ENCODE measurements around the gene DCAF5. TPM values are rescaled to one million over a fixed set of nuclear protein-coding genes. Genes with fewer than 3 reads are reported as not detected.

DCAF5 gene
- total and polyA plus RNA-seq, 2 of the 8 experiments (the other 6 are each of a cell fraction or from before 2014, with no cell fraction given): 24.3 to 31.0 TPM

- Histone ChIP-seq H3K23me2 (ENCODE audit: low read depth, low read length) (no peaks in the 10 kb centered on the region), H4K5ac (ENCODE audit: insufficient read length, low read depth, low read length) (no peak overlapping the region), H4K8ac (ENCODE audit: extremely low read depth, insufficient read depth, low read length) (no peak overlapping the region), H3K27ac (ENCODE audit: low read depth, low read length) (no peak overlapping the region), H3K56ac (replicated peaks; ENCODE audit: insufficient read length, low read depth, low read length) (no peak overlapping the region), H3K18ac (ENCODE audit: extremely low read depth, low read length) (no peak overlapping the region), H2BK20ac (ENCODE audit: low read length) (no peak overlapping the region), H3K36me3 (ENCODE audit: control insufficient read depth in 2 of 4, insufficient read depth in 4 of 4, low read length in 3 of 4) (peaks cover 0 to 3% (median 1%) of the 10 kb centered on the region in 4 experiments; a peak in 1 of 8 replicates), H3K23ac (ENCODE audit: insufficient read length) (no peak overlapping the region), H3K27me3 (replicated peaks in 1 of 4; ENCODE audit: control insufficient read depth in 3 of 4, extremely low read depth in 1 of 4, insufficient read depth in 3 of 4, low read length in 3 of 4) (no peaks in the 10 kb centered on the region), H3K9me3 (ENCODE audit: insufficient read depth in 2 of 2, low read depth in 1 of 2, low read length in 1 of 2) (no peaks in the 10 kb centered on the region), H3K4me3 (ENCODE audit: extremely low read depth in 1 of 4, insufficient read depth in 2 of 4, low read depth in 3 of 4, low read length in 4 of 4) (no peak overlapping the region), H2BK15ac (ENCODE audit: low read length) (no peak overlapping the region), H2BK5ac (ENCODE audit: low read depth, low read length) (no peak overlapping the region), H3K14ac (ENCODE audit: insufficient read length) (no peak overlapping the region), H3K79me2 (ENCODE audit: control insufficient read depth in 1 of 2, insufficient read depth in 2 of 2, low read length in 2 of 2) (no peaks in the 10 kb centered on the region), H2AFZ (ENCODE audit: low read length) (no peak overlapping the region), H3K4me2 (ENCODE audit: insufficient read depth in 1 of 2, low read depth in 2 of 2, low read length in 2 of 2) (no peak overlapping the region), H3K79me1 (ENCODE audit: low read depth, low read length) (no peaks in the 10 kb centered on the region), H2BK12ac (ENCODE audit: low read depth, low read length) (no peak overlapping the region), H4K91ac (replicated peaks; ENCODE audit: insufficient read length, low read length) (no peak overlapping the region), H3K4me1 (replicated peaks in 1 of 4; ENCODE audit: control insufficient read depth in 3 of 4, insufficient read depth in 4 of 4, low read length in 3 of 4) (no peaks in the 10 kb centered on the region), H2BK120ac (replicated peaks; ENCODE audit: low read depth, low read length) (no peak overlapping the region), H3K9ac (replicated peaks in 1 of 4; ENCODE audit: extremely low read depth in 1 of 4, low read depth in 3 of 4, low read length in 3 of 4) (no peak overlapping the region), H2AK5ac (ENCODE audit: low read depth, low read length) (no peak overlapping the region), H4K20me1 (replicated peaks in 1 of 2; ENCODE audit: control insufficient read depth in 1 of 2, insufficient read depth in 2 of 2, low read length in 2 of 2) (no peaks in the 10 kb centered on the region), H3K4ac (replicated peaks; ENCODE audit: insufficient read length, low read depth, low read length) (no peak overlapping the region)
- WGBS, 2 experiments (ENCODE audit: extremely low coverage in 1 of 2, insufficient coverage in 1 of 2, insufficient read length in 1 of 2, insufficient replicate concordance in 2 of 2, low coverage in 1 of 2, low lambda C conversion rate in 2 of 2, missing lambda C conversion rate in 1 of 2): 90 to 100% methylated on average over 1 to 3 of the region's 3 CpGs
- TF ChIP-seq ATF2 (IDR thresholded peaks at IDR 0.05; ENCODE audit: low read length): no peak
- no peak for TF ChIP-seq CTCF (IDR thresholded peaks at IDR 0.05; ENCODE audit: control extremely low read depth in 1 of 3, insufficient read depth in 1 of 3, low read depth in 1 of 3, low read length in 3 of 3)
- no peak for TF ChIP-seq CHD1 (IDR thresholded peaks at IDR 0.05; ENCODE audit: low read depth, low read length)
- no peak for DNase-seq (ENCODE audit: low read depth in 1 of 2, low spot score in 2 of 2)
- POLR2A ChIA-PET (ENCODE audit: partially characterized antibody): interaction anchor here (0.7 kb wide), 1 partner anchor 19 kb away, joined by 3 read pairs; no protein-coding TSS in a partner anchor
- FAIRE-seq: no peak
- CTCF ChIA-PET (ENCODE audit: partially characterized antibody): interaction anchor here (0.9 to 3.4 kb wide), 2 partner anchors 10 to 66 kb away, joined by 3 to 10 read pairs; no protein-coding TSS in a partner anchor
Measured at GRCh38 chr14:69066396-69067171, 86.3 kb downstream of the DCAF5 start.
